ENCODE measurements around the gene IGFL1.
A peak's percentile ranks its signal among the peaks of the same experiment; 100 is the strongest.
"Not testable (repeated sequence)": the region's sequence is repeated elsewhere in the genome, so short reads cannot be mapped to it uniquely, and the experiment has no call there.

IGFL1 gene

GRCh38 chr19:46202872-46203860 lies 26.4 kb upstream of the IGFL1 start:
- DNase-seq: no peak

GRCh38 chr19:46204008-46204407 lies 25.5 kb upstream of the IGFL1 start:
- no peak for DNase-seq

DNA sequence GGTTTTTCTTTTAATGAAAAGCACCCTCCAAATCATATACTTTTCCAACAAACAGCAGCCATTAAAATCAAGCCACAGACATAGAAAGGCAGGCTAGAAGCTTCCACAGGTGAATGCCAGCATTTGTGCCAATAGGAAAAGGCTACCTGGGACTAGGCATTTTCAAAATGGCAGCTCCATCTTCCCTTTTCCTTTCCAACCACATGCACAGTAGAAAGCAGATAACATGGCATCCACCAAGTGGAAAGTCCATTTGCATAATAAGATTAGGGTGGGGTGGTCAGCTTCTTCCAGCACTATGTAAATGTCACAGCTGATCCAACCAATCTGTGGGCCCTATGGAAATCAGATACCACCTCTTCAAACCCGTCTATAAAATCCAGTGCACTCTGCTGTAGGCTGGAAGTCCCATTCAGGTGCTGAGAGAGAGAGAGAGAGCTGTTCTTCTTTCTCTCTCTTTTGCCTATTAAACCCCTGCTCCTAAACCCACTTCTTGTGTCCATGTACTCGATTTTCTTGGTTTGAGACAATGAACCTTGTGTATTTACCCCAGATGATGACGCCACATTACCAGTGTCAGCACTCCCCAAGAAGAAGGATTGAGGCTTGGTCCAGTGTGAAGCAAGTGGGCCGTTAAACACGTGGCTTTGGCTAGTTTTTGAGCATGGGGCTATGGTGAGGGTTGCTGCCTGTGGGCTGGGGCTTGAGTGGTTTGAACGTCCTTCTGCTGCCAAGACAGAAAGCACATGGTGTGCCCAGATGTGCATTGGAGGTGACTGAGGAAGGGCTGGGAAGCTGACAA lies 24.2 kb upstream of the IGFL1 start:
- DNase-seq: no peak

GRCh38 chr19:46206176-46206575 lies 23.4 kb upstream of the IGFL1 start:
- DNase-seq: no peak

DNA sequence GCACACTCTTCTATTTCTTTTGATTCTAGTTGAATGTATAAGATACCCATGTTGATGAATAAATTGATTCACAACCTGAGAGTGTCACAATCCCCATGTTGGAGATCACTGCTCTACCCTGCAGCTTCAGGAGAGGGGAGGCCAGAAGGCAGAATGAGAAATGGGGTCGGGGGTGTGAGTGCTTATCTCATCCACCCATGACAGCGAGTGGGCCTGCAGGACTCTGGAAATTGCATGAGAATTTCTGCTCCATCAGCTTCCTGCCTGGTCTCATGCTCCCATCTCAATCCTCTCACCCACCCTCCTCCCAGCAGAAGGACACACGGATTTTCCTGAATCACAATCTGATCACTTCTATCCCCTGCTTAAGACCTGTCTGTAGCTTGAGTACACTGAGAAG lies 22.9 kb upstream of the IGFL1 start:
- DNase-seq: no peak

DNA sequence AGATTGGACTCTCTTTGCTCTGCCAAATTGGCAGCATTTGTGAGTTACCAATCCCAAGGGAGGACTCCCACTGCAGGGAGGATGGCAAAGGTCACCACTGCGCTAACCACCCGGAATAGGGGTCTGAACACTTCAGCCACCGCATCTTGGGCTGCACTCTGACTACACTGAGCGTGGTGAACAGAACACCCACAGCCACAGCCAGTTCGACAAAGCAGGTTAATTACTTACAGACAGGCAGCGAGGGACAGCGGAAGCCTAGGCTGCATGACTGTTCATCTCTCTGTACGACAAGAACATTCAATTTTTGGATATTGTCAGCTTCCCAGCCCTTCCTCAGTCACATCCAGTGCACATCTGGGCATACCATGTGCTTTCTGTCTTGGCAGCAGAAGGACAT lies 21.7 kb upstream of the IGFL1 start:
- DNase-seq: not testable (repeated sequence)

GRCh38 chr19:46209051-46209450 lies 20.5 kb upstream of the IGFL1 start:
- no peak for DNase-seq

DNA sequence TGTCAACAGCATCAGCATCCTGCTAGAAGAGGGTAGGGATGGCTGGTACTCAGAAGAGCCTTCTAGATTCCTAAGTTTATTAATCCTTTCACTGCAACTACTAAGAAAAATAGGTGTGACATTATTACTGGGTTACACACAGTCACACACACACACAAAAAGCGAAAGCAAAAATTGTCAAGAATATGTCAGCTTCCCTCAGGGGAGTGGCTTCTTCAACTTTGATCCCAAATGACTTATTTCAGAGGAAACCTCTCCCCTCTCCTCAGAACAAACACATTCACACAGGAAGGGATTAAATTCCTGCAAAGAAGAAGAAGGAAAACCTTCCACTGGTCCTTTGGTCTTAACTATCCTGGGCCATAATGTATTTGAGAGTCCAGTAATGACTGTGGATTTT lies 20.1 kb upstream of the IGFL1 start:
- DNase-seq: no peak

DNA sequence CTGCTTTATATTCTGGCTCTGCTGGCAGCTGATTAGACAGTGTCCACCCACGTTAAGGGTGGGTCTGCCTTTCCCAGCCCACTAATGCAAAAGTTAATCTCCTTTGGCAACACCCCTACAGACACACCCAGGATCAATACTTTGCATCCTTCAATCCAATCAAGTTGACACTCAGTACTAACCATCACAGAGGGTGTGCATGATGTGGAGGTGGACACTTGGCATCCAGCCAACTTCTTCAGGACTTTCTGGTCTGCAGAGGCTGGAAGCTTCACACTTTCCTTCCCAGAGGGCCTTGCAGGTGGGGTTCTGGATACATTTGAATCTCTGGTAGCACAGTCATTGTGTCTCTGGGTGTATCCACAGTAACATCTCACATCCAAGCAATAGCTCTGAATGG lies 18.9 kb upstream of the IGFL1 start:
- no peak for DNase-seq

DNA sequence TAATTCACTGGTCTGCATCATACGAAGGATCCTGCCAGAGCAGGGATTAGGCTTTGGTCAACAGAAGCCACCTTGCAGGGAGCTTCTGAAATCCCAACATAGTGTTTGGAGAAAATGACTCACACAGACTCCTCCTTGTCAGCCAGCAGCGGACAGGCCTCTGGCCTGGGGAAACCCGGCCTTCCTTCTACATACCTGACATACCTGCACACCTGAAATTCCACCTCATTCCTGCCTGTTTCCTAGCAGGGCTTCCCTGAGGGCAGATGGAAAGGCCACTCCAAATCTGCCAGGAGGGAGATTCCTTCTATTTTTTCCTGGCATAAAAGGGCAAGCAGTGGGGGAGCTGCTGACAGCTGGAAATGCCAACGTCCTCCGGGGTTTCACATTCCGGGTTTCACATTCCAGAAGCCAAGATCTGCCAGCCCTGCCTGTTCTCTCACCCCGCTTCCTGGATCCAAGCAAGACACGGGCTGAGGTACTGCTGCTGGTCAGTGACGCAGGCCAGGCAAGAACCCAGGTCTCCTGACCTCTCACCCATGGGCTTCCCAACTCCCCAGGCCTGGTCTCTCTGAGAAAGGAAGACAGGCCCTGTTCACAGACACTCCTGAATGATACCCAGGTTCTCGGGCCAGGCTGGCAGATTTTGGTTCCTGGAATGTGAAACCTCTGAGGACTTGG lies 18.2 kb upstream of the IGFL1 start:
- no peak for DNase-seq

- DNase-seq: not testable (repeated sequence)
Observed at GRCh38 chr19:46212592-46212991, 16.9 kb upstream of the IGFL1 start.

DNA sequence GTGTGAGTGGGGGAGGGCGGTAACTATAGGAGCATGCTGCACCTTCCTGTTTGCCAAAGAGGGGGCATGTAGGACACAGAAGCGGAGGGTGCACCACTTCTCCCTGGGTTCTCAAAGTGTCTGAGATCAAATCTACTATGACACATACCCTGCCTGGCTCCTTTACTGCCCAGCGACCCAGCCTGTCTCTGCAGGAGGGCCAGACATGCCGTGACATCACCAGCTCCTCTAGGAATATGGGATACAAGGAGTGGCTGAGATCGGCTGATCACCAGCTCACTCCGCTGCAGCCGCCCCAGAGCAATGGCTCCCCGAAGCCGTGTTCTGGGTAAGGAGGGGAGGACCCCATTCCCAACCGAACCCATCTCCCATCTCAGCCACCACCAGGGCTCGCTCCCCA lies 16.4 kb upstream of the IGFL1 start:
- DNase-seq: no peak

DNA sequence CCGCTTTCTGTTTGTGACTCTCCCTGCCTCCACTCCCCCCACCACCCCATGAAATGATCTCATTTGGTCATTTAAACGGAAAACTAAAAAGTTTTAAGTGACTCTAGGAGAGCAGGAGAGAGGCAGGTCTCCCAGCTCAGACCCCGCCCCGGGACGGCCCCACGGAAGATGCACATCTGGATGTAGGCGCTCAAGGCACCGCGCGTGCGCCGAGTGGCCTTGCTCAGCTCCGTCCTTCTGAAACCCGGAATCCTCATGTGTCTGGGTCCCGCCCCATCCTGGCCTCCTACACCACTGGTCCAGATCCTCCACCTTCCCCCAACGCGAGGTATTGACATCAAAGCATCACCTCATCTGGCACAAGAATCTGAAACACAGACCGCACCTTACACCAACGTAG lies 15.7 kb upstream of the IGFL1 start:
- DNase-seq: no peak

GRCh38 chr19:46216612-46217011 lies 12.9 kb upstream of the IGFL1 start:
- DNase-seq: no peak

- no peak for DNase-seq
Observed at GRCh38 chr19:46217476-46217875, 12.1 kb upstream of the IGFL1 start.

- DNase-seq: peak; percentile 15
Observed at GRCh38 chr19:46218160-46218559, 11.4 kb upstream of the IGFL1 start.

DNA sequence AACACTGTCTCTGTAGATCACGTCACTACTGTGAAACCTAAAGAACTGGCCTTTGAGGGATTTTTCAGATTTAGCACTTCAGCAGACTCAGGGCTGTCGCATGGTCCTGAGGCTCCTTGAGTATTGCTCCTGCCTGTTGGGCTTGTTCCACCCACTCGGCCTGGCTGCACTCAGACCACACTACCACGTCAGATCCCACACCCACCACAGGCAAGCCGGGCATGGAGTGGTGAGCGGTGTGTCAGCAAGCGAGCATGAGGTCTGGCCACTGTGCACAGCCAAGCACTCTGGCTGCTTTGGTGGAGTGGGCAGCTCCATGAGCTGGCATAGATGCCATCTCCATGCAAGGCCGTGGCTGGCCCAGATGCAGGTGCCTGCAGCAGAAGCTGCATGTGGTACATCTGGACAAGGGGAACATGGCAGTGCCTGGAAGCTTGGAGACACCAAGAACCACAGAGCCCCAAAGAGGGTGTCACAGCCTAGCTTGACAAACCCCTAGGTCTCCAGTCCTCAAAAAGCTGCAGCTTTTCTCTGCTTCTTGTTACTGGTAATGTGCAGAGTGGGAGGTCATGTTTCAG lies 9.4 kb upstream of the IGFL1 start:
- DNase-seq: no peak

DNA sequence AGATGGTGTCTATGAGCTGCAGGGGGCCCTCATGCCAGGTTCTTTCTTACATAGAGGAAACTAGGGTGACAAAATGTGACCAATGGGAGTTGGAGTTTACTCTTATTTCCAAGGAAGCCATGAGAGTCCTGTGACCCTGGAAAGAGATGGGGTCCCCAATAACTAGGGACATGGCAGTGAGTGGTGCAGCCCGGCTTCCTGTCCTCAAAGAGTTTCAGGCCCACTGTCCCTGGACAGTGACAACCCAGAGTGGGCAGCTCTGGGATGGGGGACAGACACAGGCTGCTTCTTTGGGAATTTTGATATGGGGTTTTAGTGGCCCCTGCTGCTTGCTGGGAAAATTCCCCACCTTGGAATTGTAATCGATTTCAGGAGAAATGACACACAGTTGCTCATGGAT lies 8.4 kb upstream of the IGFL1 start:
- DNase-seq: no peak

DNA sequence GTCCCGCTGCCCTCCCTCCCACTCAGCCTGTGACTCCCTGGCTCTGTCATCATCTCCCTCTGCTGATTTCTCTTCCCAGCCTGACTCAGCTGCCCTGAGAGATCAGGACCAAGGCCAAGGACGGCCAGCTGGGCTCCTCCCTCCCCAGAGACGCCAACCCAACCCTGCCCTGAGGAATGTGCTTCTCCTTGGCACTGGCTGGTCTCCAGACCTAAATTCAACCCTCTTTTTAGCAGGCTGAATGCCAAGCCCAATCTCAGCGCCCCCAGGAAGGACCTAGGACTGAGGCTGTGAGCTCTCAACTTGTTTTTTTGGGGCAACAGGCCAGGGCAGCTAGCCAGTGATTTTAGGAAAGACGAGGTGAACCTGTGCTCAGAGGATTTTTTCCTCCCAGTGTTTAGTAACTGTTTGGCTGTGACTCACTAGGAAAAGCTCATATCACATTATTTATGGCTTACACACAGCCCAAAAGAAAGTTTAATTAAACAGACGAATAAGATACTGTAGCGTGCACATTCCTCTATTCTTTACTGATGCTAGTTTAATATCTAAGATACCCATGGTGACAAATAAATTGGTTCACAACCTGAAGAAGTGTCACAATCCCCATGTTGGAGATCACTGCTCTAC lies 7.4 kb upstream of the IGFL1 start:
- DNase-seq: no peak

GRCh38 chr19:46223787-46224186 lies 5.8 kb upstream of the IGFL1 start:
- not testable (repeated sequence) for DNase-seq

DNA sequence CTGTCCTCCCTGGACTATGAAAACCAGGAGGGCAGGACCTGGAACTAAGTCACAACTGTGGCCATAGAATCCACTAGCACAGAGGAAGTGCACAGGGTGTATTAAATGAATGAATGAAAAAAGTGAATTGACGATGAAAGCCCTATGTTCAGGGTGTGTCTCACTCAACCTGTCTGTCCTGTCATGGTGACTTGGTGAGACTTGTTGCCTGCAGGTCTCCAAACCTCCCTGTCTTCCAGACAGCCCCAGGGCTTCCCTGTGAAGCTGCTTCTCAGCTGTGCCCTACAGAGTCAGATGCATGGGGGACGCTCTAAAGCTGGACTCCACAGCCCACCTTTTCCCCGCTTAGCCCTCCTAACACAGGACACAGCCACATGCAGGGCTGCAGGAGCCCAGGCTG lies 4.8 kb upstream of the IGFL1 start:
- DNase-seq: no peak

DNA sequence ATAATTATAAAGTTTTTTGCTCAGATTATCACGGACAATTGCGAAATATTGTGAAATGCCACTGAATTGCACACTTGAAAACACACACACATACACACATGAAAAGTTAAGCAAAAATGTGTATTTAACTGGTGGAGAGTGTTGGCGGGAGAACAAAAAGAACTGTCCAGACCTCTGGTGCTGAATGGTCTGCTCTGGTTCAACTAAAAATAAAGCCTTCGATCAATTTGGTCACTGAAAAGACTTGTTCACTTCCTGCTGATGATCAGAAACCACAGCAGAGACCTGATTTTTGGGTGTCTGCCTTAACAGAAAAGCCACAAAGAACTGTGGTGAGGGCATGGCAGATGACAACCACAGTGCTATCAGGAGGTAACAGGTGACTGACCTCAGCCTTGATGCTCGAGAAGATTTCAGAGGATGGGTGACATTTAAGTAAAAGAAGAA lies 4.0 kb upstream of the IGFL1 start:
- DNase-seq: no peak
